ENCODE data around the gene ZFYVE27. TPM values are rescaled to one million over a fixed set of nuclear protein-coding genes. Genes with fewer than 3 reads are reported as not detected.
"Not testable (repeated sequence)": the region's sequence is repeated elsewhere in the genome, so short reads cannot be mapped to it uniquely, and the experiment has no call there.

The ZFYVE27 gene
- total and polyA plus RNA-seq, 2 donors (not counting 3 experiments of a cell fraction or from before 2014, with no cell fraction given), result 16.3 to 24.2 TPM

DNA sequence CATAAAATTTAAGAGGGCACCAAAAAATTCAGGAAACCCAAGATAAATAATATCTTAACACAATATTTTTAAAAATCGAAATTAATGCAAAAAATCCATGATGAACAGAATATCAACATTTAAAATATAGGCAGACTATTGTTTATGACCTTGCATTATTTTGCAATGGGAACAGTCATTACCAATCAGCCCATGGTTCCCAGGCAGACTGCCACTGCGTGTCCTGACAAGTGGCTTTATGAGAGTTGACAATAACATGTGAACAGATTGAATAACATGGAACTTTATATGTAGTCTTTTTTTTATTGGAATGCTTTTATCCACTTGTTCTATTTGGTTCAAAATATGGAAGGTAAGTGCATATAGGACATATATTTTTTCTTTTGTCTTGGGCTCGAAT, 46.8 kb upstream of the ZFYVE27 start:
- H3K36me3 ChIP-seq (ENCODE audit: control insufficient read depth in 2 of 2, extremely low read depth in 1 of 2, insufficient read depth in 2 of 2, low read length in 2 of 2), result no peaks in the 10 kb centered on the region
- no TSS peak for BruUV-seq (replicated peaks)
- POLR2A ChIA-PET, result no interaction called here
- FAIRE-seq (no peak), DNase-seq (ENCODE audit: low read depth, low spot score) (no peak)
- CTCF ChIA-PET, result interaction anchor here (0.8 to 5.8 kb wide), 5 partner anchors 13 to 40 kb away, joined by 3 to 49 read pairs (median 3); no protein-coding TSS in a partner anchor
- H3K9ac ChIP-seq (replicated peaks; ENCODE audit: extremely low read depth, insufficient read depth, low read length), result no peak overlapping the region
- intact Hi-C loops (cut with micrococcal nuclease) (no loop called here), dilution Hi-C loops (cut with MboI; ENCODE audit: extremely low pct_ligation_motif_present, low sequenced_read_pairs) (no loop called here)
- TF ChIP-seq MAX (IDR thresholded peaks at IDR 0.05; ENCODE audit: insufficient read depth, insufficient read length) (no peak), MYC (IDR thresholded peaks at IDR 0.05; ENCODE audit: low read depth, low read length) (no peak), EZH2 (IDR thresholded peaks at IDR 0.05; ENCODE audit: borderline replicate concordance, low read depth, low read length, severe bottlenecking) (no peak), FOS (IDR thresholded peaks at IDR 0.05; ENCODE audit: borderline replicate concordance, insufficient read depth, low read length) (no peak), GATA2 (IDR thresholded peaks at IDR 0.05; ENCODE audit: insufficient read depth, insufficient read length, low read depth, low read length) (no peak), POLR2AphosphoS5 (IDR thresholded peaks at IDR 0.05; ENCODE audit: insufficient read depth, low read depth, low read length) (no peak), JUN (IDR thresholded peaks at IDR 0.05; ENCODE audit: borderline replicate concordance, insufficient read depth, insufficient read length, low read depth) (no peak), POLR2A (IDR thresholded peaks at IDR 0.05; ENCODE audit: low read depth, low read length) (no peak)
- TF ChIP-seq, protein P1, sequence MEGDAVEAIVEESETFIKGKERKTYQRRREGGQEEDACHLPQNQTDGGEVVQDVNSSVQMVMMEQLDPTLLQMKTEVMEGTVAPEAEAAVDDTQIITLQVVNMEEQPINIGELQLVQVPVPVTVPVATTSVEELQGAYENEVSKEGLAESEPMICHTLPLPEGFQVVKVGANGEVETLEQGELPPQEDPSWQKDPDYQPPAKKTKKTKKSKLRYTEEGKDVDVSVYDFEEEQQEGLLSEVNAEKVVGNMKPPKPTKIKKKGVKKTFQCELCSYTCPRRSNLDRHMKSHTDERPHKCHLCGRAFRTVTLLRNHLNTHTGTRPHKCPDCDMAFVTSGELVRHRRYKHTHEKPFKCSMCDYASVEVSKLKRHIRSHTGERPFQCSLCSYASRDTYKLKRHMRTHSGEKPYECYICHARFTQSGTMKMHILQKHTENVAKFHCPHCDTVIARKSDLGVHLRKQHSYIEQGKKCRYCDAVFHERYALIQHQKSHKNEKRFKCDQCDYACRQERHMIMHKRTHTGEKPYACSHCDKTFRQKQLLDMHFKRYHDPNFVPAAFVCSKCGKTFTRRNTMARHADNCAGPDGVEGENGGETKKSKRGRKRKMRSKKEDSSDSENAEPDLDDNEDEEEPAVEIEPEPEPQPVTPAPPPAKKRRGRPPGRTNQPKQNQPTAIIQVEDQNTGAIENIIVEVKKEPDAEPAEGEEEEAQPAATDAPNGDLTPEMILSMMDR (IDR thresholded peaks at IDR 0.05; ENCODE audit: extremely low read depth in 1 of 2, insufficient read depth in 1 of 2, low read depth in 1 of 2, low read length in 2 of 2), result no peak
- no peaks in the 10 kb centered on the region for H3K79me2 ChIP-seq (ENCODE audit: control insufficient read depth, insufficient read depth, low read length)
- no peaks in the 10 kb centered on the region for H3K27me3 ChIP-seq (ENCODE audit: control insufficient read depth in 2 of 2, insufficient read depth in 2 of 2, low read length in 2 of 2)
- no peaks in the 10 kb centered on the region for H3K9me3 ChIP-seq (replicated peaks; ENCODE audit: control insufficient read depth, insufficient read depth, low read length)
- H3K27ac ChIP-seq (ENCODE audit: insufficient read depth, low read depth, low read length), result no peak overlapping the region
- H3K9me1 ChIP-seq (replicated peaks; ENCODE audit: control insufficient read depth, extremely low read depth, insufficient read depth, low read length), result no peaks in the 10 kb centered on the region
- no peak overlapping the region for H3K4me3 ChIP-seq (replicated peaks in 1 of 3; ENCODE audit: insufficient read depth in 1 of 3, low read depth in 1 of 3, low read length in 3 of 3)
- no peaks in the 10 kb centered on the region for H4K20me1 ChIP-seq (replicated peaks; ENCODE audit: control insufficient read depth, extremely low read depth, insufficient read depth, low read length)
- H3K4me1 ChIP-seq (ENCODE audit: control insufficient read depth, extremely low read depth, insufficient read depth, low read length), result peaks cover 16% of the 10 kb centered on the region
- no peak overlapping the region for H2AFZ ChIP-seq (ENCODE audit: low read depth, low read length)
- H3K4me2 ChIP-seq (ENCODE audit: insufficient read depth, low read length), result no peak overlapping the region

- FAIRE-seq; H2AFZ ChIP-seq (ENCODE audit: low read depth, low read length); H3K27ac ChIP-seq (ENCODE audit: insufficient read depth, low read depth, low read length); H3K4me1 ChIP-seq (ENCODE audit: control insufficient read depth, extremely low read depth, insufficient read depth, low read length); DNase-seq (ENCODE audit: low read depth, low spot score); H3K79me2 ChIP-seq (ENCODE audit: control insufficient read depth, insufficient read depth, low read length); H3K27me3 ChIP-seq (ENCODE audit: control insufficient read depth in 2 of 2, insufficient read depth in 2 of 2, low read length in 2 of 2); H3K36me3 ChIP-seq (ENCODE audit: control insufficient read depth in 2 of 2, extremely low read depth in 1 of 2, insufficient read depth in 2 of 2, low read length in 2 of 2); H3K9me3 ChIP-seq (replicated peaks; ENCODE audit: control insufficient read depth, insufficient read depth, low read length); H3K9me1 ChIP-seq (replicated peaks; ENCODE audit: control insufficient read depth, extremely low read depth, insufficient read depth, low read length); dilution Hi-C loops (cut with MboI; ENCODE audit: extremely low pct_ligation_motif_present, low sequenced_read_pairs); H3K9ac ChIP-seq (replicated peaks; ENCODE audit: extremely low read depth, insufficient read depth, low read length); H4K20me1 ChIP-seq (replicated peaks; ENCODE audit: control insufficient read depth, extremely low read depth, insufficient read depth, low read length); BruUV-seq (replicated peaks); intact Hi-C loops (cut with micrococcal nuclease); H3K4me3 ChIP-seq (replicated peaks in 1 of 3; ENCODE audit: insufficient read depth in 1 of 3, low read depth in 1 of 3, low read length in 3 of 3); H3K4me2 ChIP-seq (ENCODE audit: insufficient read depth, low read length): not testable (repeated sequence)
- ChIA-PET POLR2A (interaction anchor here (1.8 kb wide), 1 partner anchor 11 kb away, joined by 4 read pairs; the partner anchor contains the start of gene AVPI1), CTCF (interaction anchor here (0.6 to 4.1 kb wide), 6 partner anchors 11 to 37 kb away, joined by 3 to 25 read pairs (median 9); partner anchors contain the start of genes AVPI1 and MARVELD1)
Observed at GRCh38 chr10:97698072-97698655, 38.8 kb upstream of the ZFYVE27 start.
